Measurements from ENCODE around the gene SLC11A2. TPM values are rescaled to one million over a fixed set of nuclear protein-coding genes. Genes with fewer than 3 reads are reported as not detected.

SLC11A2 gene
- polyA plus RNA-seq, 3 donors = 11.7 to 69.0 (median 14.9) TPM

GRCh38 chr12:50934981-50935807 lies 91.0 kb downstream of the SLC11A2 start:
- TF ChIP-seq, protein P1, sequence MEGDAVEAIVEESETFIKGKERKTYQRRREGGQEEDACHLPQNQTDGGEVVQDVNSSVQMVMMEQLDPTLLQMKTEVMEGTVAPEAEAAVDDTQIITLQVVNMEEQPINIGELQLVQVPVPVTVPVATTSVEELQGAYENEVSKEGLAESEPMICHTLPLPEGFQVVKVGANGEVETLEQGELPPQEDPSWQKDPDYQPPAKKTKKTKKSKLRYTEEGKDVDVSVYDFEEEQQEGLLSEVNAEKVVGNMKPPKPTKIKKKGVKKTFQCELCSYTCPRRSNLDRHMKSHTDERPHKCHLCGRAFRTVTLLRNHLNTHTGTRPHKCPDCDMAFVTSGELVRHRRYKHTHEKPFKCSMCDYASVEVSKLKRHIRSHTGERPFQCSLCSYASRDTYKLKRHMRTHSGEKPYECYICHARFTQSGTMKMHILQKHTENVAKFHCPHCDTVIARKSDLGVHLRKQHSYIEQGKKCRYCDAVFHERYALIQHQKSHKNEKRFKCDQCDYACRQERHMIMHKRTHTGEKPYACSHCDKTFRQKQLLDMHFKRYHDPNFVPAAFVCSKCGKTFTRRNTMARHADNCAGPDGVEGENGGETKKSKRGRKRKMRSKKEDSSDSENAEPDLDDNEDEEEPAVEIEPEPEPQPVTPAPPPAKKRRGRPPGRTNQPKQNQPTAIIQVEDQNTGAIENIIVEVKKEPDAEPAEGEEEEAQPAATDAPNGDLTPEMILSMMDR (IDR thresholded peaks at IDR 0.05) = no peak
- Histone ChIP-seq H3K36me3 (replicated peaks in 1 of 2; ENCODE audit: control insufficient read depth in 1 of 2, insufficient read depth in 2 of 2, low read length in 2 of 2) (peaks cover 10 to 37% of the 10 kb centered on the region in 2 donors), H4K20me1 (ENCODE audit: insufficient read depth, low read length) (peaks cover 27% of the 10 kb centered on the region), H3K9me3 (replicated peaks in 1 of 2; ENCODE audit: control insufficient read depth in 1 of 2, insufficient read depth in 1 of 2, low read length in 2 of 2) (peaks cover 12 to 15% of the 10 kb centered on the region in 2 donors), H3K27me3 (ENCODE audit: control insufficient read depth in 2 of 2, insufficient read depth in 2 of 2, low read length in 2 of 2) (no peaks in the 10 kb centered on the region), H3K27ac (ENCODE audit: low read depth in 1 of 2, low read length in 2 of 2) (peak overlapping the region; percentile 44 to 77), H3K79me2 (ENCODE audit: insufficient read depth, low read length) (peaks cover 46% of the 10 kb centered on the region), H3K4me1 (ENCODE audit: control insufficient read depth in 1 of 2, insufficient read depth in 2 of 2, low read length in 2 of 2) (peaks cover 45 to 59% of the 10 kb centered on the region in 2 donors), H2AFZ (ENCODE audit: insufficient read depth, low read depth, low read length, poor library complexity, severe bottlenecking) (no peak overlapping the region), H3K4me2 (replicated peaks; ENCODE audit: extremely low read depth, low read length, poor library complexity, severe bottlenecking) (peak overlapping the region; percentile 67), H3K9ac (ENCODE audit: insufficient read depth, low read length, poor library complexity, severe bottlenecking) (peak overlapping the region; percentile 19), H3K4me3 (replicated peaks in 1 of 3; ENCODE audit: low read depth in 2 of 3, low read length in 3 of 3) (peak overlapping the region in 2 of 3 experiments; percentile 33 to 63)
- WGBS (ENCODE audit: insufficient coverage) = no CpG with 5 or more reads among the region's 6 CpGs
- Mint-ChIP-seq H3K27me3 (ENCODE audit: low read depth in 3 of 3) (no peaks in the 10 kb centered on the region), H3K27ac (peak overlapping the region; percentile 76 to 91 (median 87)), H3K36me3 (peaks cover 18 to 37% of the 10 kb centered on the region in 2 donors), H3K9me3 (peaks cover 6 to 12% (median 7%) of the 10 kb centered on the region in 7 donors), H3K4me3 (peak overlapping the region; percentile 63 to 81), H3K4me1 (peaks cover 58% of the 10 kb centered on the region)
- DNase-seq = peak in 2 of 3 donors; percentile 31 to 61
- intact Hi-C loops (cut with micrococcal nuclease) = no loop called here

DNA sequence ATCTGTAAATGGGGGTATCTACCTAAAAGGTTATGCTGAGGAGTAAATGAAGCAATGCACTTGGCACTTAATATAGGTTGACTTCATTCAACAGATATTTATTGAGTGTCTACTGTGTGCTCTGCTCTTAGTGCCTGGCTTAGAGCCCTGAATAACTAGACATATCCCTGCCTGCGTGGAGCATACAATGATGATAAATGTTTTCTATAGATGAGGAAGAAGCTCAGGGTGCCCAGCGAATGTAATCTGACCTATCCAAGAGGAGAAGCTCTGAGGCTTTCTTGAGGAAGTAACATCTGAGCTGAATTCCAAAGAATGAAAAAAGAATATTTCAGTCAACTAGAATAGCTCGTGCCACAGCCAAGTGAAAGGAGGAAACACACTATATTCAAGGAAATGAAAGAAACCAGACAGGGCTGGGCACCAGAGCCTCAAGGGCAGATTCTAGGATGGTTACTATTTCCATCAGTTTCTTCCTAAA lies 91.8 kb downstream of the SLC11A2 start:
- no peaks in the 10 kb centered on the region for H3K27me3 Mint-ChIP-seq (ENCODE audit: low read depth in 3 of 3)
- peak overlapping the region; percentile 63 to 81 for H3K4me3 Mint-ChIP-seq
- Histone ChIP-seq H4K20me1 (ENCODE audit: insufficient read depth, low read length) (peaks cover 35% of the 10 kb centered on the region), H3K9me3 (replicated peaks in 1 of 2; ENCODE audit: control insufficient read depth in 1 of 2, insufficient read depth in 1 of 2, low read length in 2 of 2) (peaks cover 12 to 15% of the 10 kb centered on the region in 2 donors), H3K4me3 (replicated peaks in 1 of 3; ENCODE audit: low read depth in 2 of 3, low read length in 3 of 3) (peak overlapping the region in 2 of 3 experiments; percentile 33 to 63), H3K4me2 (replicated peaks; ENCODE audit: extremely low read depth, low read length, poor library complexity, severe bottlenecking) (peak overlapping the region; percentile 67), H2AFZ (ENCODE audit: insufficient read depth, low read depth, low read length, poor library complexity, severe bottlenecking) (no peak overlapping the region), H3K27ac (ENCODE audit: low read depth in 1 of 2, low read length in 2 of 2) (peak overlapping the region in 1 of 2 donors; percentile 77), H3K79me2 (ENCODE audit: insufficient read depth, low read length) (peaks cover 54% of the 10 kb centered on the region), H3K4me1 (ENCODE audit: control insufficient read depth in 1 of 2, insufficient read depth in 2 of 2, low read length in 2 of 2) (peaks cover 45 to 59% of the 10 kb centered on the region in 2 donors), H3K9ac (ENCODE audit: insufficient read depth, low read length, poor library complexity, severe bottlenecking) (no peak overlapping the region), H3K36me3 (replicated peaks in 1 of 2; ENCODE audit: control insufficient read depth in 1 of 2, insufficient read depth in 2 of 2, low read length in 2 of 2) (peaks cover 17 to 45% of the 10 kb centered on the region in 2 donors), H3K27me3 (ENCODE audit: control insufficient read depth in 2 of 2, insufficient read depth in 2 of 2, low read length in 2 of 2) (no peaks in the 10 kb centered on the region)
- H3K27ac Mint-ChIP-seq = peak overlapping the region; percentile 76 to 91 (median 87)
- H3K9me3 Mint-ChIP-seq = peaks cover 6 to 12% (median 7%) of the 10 kb centered on the region in 7 donors
- peak; percentile 33 to 61 (median 54) for DNase-seq
- intact Hi-C loops (cut with micrococcal nuclease) = no loop called here
- H3K36me3 Mint-ChIP-seq = peaks cover 26 to 43% of the 10 kb centered on the region in 2 donors
- TF ChIP-seq, protein P1 (IDR thresholded peaks at IDR 0.05) = no peak
- WGBS (ENCODE audit: insufficient coverage) = 0% methylated on average over 2 of the region's 3 CpGs
- H3K4me1 Mint-ChIP-seq = peaks cover 60% of the 10 kb centered on the region
